ENCODE measurements around the gene WASHC2C. TPM values are rescaled to one million over a fixed set of nuclear protein-coding genes. Genes with fewer than 3 reads are reported as not detected.
"Not testable (repeated sequence)": the region's sequence is repeated elsewhere in the genome, so short reads cannot be mapped to it uniquely, and the experiment has no call there.

WASHC2C gene
- total RNA-seq, 1 donor from 2014 or later = 41.3 TPM

DNA sequence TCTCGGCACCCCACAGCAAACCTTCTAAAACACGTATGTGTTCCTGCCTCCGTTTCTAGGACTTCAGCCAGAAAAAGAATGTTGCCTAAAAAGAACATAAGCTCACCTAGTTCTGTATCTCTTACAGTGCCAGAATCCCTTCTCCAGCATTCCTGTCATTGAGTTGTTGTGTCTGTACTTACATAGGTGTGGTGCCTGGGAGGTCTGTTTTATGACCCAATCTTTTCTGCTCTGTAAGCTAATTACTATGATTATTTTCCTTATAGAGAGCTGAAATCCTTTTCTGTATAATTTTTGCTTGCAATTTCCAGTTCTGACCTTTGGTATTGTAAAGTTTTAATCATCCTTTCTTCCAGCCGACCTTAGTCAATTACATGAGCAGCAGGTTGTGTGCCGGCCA lies 28.0 kb downstream of the WASHC2C start:
- ATAC-seq (ENCODE audit: poor library complexity); intact Hi-C loops (cut with DNase I); DNase-seq: not testable (repeated sequence)

DNA sequence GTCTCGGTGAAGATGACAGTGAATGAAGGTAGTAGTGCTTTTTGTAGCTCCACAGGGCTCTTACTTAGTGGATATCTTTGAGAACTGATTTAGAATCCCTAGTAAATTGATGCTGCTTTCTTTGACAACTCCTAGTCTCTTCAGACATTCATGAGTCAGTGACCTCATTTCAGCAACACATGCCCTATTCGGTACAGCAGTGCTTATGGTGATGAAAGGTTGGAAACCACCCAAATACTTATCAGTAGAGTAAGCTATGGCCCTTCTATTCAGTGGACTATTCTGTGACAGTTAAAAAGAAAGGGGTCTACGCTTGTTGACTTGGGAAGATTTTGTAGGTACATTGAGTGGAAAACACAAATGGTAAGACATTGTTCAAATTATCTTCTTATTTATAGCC lies 29.0 kb downstream of the WASHC2C start:
- ATAC-seq (ENCODE audit: poor library complexity) = peak; percentile 71
- intact Hi-C loops (cut with DNase I); DNase-seq: not testable (repeated sequence)

DNA sequence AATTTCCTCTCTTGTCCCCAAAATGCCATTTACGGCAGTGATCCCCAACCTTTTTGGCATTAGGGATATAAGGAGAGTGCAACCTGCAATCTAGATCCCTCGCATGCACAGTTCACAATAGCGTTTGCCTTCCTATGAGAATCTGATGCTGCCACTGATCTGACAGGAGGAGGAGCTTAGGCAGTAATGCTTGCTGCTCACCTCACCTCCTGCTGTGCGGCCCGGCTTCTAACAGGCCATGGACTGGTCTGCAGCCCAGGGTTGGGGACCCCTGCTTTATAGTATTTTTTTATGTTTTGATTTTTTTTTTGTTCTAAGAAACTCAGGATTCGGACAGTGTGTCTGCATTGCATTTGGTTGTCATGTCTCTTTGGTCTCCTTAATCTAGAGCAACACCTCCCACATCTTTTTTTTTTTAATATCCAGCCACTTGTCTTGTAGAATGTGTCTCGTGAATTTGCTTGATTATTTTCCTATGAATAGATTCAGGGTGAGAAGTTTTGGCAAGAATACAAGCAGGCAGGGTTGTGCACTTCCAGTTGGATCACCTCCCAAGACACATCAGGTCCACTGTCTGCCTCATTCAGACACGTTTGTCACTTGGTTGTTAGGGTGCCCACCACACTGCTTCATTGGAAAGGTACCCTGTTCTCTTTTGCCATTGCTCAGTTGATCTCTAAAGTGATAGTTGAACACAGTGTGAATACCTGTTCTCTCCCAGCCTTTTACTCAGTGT lies 30.8 kb downstream of the WASHC2C start:
- peak; percentile 77 for ATAC-seq (ENCODE audit: poor library complexity)
- DNase-seq = peak; percentile 49
- intact Hi-C loops (cut with DNase I) = not testable (repeated sequence)

DNA sequence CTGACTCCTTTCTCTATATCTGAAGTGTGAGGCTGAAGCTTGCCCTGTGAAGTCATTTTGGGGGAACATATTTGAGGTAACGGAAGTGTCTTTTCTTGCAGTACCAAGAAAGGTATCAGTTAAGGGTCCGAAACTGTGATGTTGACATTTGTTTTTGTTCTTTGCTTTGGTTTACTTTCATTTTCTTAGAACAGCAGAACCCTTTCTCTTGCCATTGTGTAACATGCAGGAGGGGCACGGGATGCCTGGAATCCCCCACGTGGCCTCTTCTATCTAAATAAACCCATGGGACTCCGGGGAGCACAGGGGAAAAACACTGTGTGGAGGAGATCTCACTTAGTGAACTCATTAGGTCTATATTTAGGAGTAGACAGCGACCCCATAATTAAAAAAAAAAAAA lies 34.6 kb downstream of the WASHC2C start:
- DNase-seq; ATAC-seq (ENCODE audit: poor library complexity); intact Hi-C loops (cut with DNase I): not testable (repeated sequence)

DNA sequence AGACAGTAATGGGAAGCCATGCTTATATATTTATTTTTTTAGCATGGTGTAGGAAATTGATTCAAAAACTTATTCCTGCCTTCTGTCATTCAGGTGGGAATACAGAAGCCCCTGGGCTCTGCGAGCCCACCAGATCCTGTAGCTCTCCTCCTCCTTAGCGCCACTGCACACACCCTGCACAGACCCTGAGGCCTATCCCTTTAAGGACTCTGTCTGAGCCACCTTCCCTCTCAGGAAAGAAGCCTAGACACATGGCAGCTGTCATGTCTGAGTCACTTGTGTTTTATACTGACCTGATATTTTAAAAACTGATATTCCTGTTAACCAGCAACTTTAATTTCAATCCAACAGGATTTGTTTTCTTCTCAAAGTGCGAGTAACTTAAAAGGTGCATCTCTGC lies 36.0 kb downstream of the WASHC2C start:
- DNase-seq; ATAC-seq (ENCODE audit: poor library complexity); intact Hi-C loops (cut with DNase I): not testable (repeated sequence)

DNA sequence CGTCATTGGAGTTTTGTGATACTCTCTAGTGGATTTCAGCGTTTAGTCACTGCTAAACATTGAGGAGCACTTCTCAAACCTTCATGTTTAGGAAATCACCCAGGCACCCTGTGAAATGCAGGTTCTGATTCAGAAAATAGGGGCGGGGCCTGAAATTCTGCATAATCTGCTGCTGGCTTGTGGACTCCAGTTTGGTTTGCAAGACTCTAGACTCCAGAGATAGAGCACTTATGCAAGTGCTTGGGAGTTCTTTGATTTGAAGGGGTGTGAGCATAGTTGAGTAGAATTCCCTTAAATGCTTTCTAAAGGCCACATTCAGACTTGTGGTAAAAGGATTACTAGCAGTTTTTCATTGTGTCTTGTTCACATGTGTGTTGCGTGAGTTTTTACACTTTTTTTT lies 41.3 kb downstream of the WASHC2C start:
- ATAC-seq (ENCODE audit: poor library complexity); intact Hi-C loops (cut with DNase I); DNase-seq: not testable (repeated sequence)

DNA sequence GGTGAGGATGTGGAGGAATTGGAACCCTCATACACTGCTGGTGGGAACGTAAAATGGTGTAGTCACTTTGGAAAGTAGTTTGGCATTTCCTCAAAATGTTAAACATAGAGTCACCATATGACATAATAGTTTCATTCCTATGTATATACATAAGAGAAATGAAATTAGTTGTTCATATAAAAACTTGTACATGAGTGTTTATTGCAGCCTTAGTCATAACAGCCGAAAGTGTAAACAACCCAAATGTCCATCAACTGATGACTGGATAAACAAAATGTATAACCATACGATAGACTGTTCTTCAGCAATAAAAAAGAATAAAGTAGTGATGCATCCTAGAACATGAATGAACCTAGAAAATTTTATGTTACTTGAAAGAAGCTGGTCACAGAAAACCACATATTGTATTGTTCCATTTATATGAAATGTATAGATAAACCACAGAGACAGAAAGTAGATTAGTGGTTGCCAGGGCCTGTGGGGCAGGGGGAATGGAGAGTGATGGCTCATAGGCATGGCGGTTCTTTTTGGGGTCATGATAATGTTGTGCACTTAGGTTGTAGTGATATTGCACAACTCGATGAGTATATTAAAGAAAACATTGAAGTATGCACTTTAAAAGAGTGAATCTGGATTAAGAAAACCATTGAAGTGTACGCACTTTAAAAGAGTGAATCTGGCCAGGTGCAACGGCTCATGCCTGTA lies 44.8 kb downstream of the WASHC2C start:
- intact Hi-C loops (cut with DNase I); DNase-seq; ATAC-seq (ENCODE audit: poor library complexity): not testable (repeated sequence)

DNA sequence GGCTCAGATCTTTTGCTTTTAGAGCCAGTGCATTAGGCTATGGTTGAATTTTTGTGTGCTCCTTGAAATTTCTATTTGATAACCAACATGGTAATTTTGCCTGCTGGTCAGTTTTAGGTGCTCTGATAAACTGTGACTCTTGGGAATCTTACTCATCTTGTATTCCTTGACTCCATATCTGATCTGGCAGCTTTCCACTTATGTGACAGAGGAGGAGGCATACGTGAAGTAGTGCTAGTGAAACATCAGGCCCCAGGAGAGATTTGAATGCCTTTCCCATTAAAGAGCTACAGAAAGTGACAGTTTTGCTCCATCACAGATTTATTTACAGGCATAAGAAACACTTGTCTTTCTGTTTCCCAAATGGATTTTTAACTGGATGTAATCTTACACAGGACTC lies 59.2 kb downstream of the WASHC2C start:
- DNase-seq; ATAC-seq (ENCODE audit: poor library complexity); intact Hi-C loops (cut with DNase I): not testable (repeated sequence)

DNA sequence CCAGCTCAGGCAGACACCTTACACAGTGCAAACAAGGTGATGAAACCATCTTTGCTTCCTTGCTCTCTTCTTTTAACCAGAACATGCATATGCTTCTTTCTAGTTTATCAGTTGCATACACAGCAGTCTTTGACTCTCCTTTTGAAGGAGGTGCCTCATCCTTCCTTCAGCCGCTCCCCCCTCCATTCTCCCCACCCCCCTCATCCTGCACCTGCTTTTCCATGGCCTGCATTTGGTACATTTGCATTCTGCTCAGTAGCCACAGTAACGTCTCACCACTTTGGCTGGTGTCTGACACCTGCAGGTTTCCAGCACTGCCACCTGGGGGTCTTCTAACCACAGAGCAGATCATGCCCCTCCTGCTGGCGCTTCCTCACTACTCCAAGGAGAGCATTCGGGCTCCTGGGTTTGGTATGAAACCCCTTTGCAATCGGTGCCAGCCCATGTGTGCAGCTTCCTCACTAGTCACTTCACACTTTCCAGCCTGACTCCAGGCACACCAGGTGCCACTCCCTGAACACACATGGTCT lies 60.2 kb downstream of the WASHC2C start:
- DNase-seq; intact Hi-C loops (cut with DNase I); ATAC-seq (ENCODE audit: poor library complexity): not testable (repeated sequence)

DNA sequence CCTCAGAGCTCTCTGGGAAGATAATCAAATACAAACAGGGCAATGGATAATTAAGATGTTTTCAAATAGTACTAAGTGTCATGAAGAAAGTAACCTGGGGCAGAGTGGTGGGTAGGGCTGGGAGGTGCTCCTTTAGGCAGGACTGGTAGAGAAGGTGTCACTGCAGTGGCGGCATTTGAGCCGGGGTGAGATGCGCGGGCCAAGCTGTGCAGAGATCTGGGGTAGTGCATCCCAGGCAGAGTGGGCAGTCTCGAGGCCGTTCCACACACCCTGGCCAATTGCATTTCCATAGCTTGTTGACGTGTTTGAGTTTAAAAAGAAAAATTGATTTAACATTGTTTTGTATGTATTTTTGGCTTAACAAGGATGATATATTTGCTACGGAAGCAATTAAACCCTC lies 62.9 kb downstream of the WASHC2C start:
- DNase-seq; ATAC-seq (ENCODE audit: poor library complexity); intact Hi-C loops (cut with DNase I): not testable (repeated sequence)

DNA sequence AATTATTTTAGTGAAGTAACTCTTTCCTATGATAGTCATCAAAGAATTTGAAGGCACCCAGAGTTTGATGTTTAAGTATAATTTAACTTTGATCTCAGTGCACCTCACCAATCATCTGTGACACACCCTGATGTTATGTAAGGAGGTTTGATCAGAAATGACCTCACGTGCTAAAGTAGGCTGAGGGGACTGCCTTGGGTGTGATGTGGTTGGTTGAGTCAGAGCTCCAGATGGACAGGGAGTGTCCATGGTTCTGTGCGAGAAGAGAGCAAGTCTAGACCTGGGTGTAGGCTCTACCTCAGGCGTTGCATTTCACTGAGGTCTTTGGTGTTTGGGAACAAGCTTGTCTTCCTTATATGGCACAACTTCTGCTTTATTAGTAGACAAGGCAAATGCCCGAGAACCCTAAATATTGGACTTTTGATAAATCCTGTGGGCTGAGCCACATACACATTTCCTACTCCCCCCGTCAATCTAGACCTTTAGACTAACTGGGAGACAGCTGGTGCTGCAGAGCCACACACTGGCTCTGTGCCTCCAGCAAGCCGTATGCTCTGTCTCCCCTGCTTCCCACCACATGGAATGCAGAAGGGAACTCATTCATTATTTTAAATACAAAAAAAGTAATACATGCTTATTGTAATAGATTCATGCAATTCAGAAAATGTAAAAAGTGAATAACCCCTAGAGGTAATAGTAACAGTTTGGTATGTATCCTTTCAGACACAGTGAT lies 63.8 kb downstream of the WASHC2C start:
- DNase-seq; intact Hi-C loops (cut with DNase I): not testable (repeated sequence)

DNA sequence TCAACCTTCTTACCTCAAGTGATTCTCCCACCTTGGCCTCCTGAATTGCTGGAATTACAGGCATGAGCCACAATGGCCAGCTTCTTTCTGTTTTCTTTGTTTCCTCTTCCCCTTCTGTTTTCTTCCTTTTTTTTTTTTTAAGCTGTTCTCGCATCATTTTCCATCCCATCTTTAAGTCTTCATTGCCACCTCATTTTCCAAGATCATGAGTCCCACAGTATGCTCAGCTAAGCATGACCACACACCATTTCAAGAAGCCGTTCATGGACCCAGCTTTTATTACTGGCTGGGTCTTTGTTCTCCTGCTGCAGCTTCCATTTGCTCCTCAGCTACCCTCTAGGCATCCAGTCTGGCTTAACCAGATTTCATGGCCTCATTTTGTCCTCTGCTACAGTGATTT lies 67.7 kb downstream of the WASHC2C start:
- ATAC-seq (ENCODE audit: poor library complexity); intact Hi-C loops (cut with DNase I); DNase-seq: not testable (repeated sequence)

More for the DNA sequence above, 63.8 kb downstream of the WASHC2C start:
- not testable (repeated sequence) for ATAC-seq (ENCODE audit: poor library complexity)

DNA sequence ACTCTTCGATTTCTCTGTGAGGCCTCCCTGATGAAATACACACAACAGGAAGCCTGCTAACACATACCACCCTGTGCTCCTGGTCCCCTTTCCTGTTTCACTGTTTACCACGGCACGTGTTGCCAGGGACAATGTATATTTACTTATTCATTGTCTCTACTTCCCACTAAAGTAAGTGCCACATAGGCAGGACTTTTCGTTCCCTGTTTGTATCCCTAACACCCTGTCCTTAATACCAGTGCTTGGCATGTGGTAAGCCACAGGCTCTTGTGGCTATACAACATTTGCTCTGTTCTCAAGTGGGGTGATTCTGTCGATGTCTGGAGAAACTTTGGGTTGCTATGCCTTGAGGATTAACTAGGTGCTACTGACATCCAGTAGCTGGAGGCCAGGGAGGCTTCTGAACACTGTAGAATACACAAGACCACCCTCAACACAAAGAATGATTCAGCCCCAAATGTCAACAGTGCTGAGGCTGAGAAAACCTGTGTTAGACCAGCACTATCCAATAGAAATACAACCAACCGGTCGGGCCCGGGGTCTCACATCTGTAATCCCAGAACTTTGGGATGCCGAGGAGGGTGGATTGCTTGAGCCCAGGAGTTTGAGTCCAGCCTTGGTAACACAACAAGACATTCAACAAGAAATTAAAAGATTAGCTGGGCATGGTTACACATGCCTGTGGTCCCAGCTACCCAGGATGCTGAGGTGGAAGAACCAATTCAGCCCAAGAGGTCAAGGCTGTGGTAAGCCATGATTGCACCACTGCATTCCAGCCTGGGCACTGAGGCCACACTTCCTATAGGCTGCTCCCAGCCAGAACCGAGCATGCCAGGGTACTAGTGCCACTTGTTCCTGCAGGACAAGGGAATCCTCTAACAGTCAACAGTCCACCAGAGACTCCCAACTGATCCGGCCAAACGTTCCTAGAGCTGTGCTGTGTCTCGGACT lies 76.3 kb downstream of the WASHC2C start:
- intact Hi-C loops (cut with DNase I); DNase-seq; ATAC-seq (ENCODE audit: poor library complexity): not testable (repeated sequence)

DNA sequence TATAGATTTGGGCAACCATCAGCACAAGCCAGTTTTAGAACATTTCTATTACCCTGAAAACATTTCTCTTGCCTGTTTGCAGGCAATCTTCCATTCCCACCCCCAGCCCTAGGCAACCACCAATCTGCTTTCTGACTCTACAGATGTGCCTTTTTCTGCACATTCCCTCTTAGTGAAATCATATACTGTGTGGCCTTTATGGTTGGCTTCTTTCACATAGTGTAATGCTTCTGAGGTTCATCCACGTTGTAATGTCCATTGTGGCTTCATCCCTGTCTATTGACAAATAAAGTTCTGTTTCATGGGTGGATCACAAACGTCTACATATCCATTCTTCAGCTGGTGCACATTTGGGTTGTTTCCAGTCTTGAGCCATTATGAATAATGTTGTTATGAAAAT lies 77.9 kb downstream of the WASHC2C start:
- DNase-seq; ATAC-seq (ENCODE audit: poor library complexity); intact Hi-C loops (cut with DNase I): not testable (repeated sequence)

DNA sequence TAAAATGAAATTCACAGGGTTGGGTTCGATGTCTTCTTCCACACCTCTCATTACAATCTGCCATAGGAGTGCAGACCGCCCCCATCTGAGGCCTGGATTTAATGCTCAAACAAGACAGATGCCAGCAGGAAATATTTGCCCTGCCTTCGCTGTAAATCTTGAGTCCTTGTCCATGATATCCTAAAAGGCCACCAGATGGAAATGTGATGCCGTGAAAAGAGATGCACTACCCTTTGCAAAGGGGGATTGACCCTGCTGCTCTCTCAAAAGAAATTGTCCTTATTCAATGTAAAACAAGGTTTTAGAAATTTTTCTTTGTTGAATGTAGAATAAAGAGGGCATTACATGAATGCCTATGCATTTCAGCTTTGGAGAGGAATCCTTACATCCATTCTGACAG lies 82.8 kb downstream of the WASHC2C start:
- DNase-seq (no peak), ATAC-seq (ENCODE audit: poor library complexity) (no peak)
- intact Hi-C loops (cut with DNase I) = no loop called here

DNA sequence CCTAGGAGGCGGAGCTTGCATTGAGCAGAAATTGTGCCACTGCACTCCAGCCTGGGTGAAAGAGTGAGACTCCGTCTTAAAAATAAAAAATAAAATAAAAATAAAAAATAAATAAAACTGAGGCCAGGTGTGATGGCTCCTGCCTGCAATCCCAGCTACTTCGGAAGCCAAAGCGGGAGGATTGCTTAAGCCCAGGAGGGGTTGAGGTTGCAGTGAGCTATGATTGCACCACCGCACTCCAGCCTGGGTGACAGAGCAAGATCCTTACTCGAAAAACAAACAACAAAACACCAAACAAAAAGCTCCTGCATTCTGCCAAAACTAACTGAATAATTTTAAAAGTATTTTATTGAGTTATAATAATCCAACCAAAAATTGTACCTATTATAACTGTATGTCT lies 84.0 kb downstream of the WASHC2C start:
- no peak for DNase-seq

DNA sequence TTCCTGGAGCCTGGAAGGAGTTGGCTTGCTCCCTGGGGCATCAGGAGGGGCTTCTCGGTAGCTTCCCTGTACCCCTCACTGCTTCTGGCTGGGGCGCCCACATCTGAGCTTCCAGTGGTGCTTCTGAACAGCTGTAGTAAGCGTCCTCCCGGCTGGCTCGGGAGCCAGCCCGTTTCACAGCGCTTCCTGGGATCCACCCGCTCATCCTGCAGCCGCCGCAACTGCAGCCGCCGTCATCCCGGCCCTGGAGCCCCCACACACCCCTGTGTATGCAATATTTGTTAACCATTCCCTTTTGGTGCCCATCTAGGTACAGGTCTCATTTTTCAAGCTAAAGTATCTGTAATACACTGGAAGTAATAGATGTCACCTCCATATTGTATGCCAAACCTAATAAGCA lies 85.9 kb downstream of the WASHC2C start:
- DNase-seq; ATAC-seq (ENCODE audit: poor library complexity); intact Hi-C loops (cut with DNase I): not testable (repeated sequence)

More for the DNA sequence above, 84.0 kb downstream of the WASHC2C start:
- intact Hi-C loops (cut with DNase I) = no loop called here
- no peak for ATAC-seq (ENCODE audit: poor library complexity)

DNA sequence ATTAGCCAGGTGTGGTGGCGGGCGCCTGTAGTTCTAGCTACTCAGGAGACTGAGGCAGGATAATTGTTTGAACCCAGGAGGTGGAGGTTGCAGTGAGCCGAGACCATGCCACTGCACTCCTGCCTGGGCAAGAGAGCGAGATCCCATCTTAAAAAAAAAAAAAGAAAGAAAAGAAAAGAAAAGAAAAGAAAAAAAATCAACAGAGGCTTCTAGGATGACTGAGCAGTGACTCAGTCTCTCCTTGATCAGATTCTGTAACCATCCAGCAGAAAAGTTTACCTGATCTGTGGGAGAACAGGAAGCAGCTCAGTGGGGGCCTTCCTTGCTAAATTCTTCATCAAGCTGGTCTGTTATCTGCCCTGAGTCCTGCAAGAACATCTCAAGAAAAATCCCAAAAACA lies 87.1 kb downstream of the WASHC2C start:
- intact Hi-C loops (cut with DNase I); ATAC-seq (ENCODE audit: poor library complexity): not testable (repeated sequence)

More for the DNA sequence above, 87.1 kb downstream of the WASHC2C start:
- DNase-seq = not testable (repeated sequence)
